GM18511 (cell line): ENCODE results near the gene CTCFL.
A peak's percentile ranks its signal among the peaks of the same experiment; 100 is the strongest.
"Not testable (repeated sequence)": the region's sequence is repeated elsewhere in the genome, so short reads cannot be mapped to it uniquely, and the experiment has no call there.

Source experiments
- ATAC-seq: cut with Tn5 transposase; IDR thresholded peaks from one replicate; pipeline ENCODE4 v1.9.1; 2021; ENCODE audit warnings: mild to moderate bottlenecking, moderate library complexity; ENCODE audit not compliant: unreplicated experiment

Gene CTCFL

GRCh38 chr20:57509665-57510237 lies 15.2 kb downstream of the CTCFL start:
- no peak for ATAC-seq

DNA sequence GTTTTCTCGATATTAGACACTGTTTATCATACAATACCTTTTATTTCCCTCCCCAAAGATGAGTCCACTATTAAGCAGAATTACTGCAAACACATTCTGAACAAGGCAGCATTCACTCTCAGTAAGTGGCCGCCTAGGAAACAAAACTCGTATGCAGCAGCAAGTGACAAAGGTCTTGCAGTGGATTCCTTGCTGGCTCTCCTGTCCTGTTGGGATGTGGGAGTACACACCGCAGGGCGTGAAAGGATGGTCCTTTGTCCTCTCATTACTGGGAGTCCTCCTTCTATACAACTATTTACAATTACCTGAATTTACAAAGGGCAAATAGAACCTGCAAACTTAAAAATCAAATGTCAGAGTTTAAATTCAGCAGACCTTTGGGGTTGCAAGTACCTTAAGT lies 16.1 kb downstream of the CTCFL start:
- ATAC-seq: no peak

- no peak for ATAC-seq
Measured at GRCh38 chr20:57508381-57508780, 16.6 kb downstream of the CTCFL start.

GRCh38 chr20:57507477-57507876 lies 17.5 kb downstream of the CTCFL start:
- no peak for ATAC-seq

DNA sequence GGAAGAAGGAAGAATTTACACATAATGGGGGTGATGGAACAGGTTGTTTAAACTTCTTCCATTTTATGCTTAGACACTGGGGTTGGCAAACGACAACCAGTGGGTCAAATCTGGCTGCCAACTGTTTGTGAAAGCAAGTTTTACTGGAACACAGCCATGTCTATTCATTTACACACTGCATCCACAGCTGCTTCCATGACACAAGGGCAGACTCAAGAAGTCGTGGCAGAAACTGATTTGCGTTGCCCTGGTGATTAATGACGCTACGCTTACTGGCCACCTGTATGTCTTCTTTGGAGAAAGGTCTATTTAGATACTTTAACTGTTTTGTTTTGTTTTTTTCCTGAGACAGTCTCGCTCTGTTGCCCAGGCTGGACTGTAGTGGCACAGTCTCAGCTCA lies 19.0 kb downstream of the CTCFL start:
- ATAC-seq: no peak

DNA sequence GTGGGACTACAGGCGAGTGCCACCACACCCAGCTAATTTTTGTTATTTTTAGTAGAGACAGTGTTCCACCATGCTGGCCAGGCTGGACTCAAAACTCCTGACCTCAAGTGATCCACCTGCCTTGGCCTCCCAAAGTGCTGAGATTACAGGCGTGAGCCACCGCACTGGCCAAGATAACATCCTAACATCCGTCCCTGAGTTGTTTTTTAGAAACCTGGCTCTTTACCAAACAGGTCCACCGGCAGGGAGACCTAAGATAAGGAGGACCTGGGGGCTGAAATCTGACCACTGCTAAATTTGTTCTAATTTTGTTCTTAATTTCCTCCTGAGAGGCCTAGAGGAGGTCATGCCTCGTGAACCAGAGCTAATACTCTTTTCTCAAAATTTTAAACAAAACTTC lies 20.5 kb downstream of the CTCFL start:
- no peak for ATAC-seq

GRCh38 chr20:57503035-57503658 lies 21.8 kb downstream of the CTCFL start:
- no peak for ATAC-seq

DNA sequence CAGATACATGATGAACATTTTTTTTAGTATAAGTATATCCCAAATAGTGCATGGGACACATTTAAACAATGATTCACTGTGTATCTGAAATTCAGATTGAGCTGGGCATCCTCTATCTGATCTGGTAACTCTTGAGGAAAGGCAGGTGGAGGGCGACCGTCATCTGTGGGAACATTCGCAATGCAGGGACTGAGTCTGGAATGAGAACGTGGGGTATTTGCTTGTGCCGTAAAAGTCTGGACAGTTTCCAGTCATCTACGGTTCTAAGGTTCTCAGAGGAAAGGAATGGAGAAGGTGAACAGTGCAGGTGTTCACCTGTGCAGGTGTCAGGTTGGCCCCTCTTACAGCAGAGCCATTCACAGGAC lies 22.6 kb downstream of the CTCFL start:
- no peak for ATAC-seq

DNA sequence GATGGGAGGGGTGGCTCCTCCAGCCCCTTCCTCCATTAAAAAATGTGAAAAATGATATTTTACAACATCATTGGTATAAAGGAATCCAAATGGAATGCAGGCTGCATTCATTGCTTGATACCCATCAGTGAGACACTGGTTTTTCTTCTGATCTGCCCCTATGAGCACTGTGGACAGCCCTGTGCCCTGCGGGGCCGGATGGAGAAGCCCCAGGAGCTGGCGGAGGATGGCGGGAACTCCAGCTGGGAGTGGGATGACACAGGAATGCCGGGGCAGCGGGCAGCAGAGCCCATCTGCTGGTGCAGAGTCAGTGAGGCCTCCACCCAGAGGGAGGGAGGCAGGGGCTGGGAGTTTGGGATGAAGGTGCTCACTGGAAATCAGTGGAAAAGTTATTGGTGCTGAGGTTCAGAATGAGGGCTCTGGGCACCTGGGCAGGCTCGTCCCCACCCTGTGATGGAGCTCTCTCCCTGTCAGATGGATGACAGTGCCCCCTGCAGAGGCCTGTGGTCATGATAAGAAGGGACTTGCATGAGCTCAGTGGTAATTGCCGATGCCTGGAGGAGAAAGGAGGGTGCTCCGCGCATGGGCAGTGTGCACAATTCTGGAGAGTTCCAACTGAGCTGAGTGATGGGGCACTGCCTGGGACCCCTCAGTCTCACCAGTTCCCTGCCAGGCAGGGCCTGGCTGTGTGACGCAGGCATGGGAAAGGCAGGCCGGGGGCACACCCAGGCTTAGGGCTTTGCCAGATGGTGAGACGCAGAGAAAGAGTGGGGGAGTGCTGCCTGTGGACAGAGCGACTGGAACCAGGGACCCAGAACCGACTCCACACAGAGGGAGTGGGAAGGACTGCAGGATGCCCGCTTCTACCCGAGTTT lies 23.2 kb downstream of the CTCFL start:
- no peak for ATAC-seq

GRCh38 chr20:57500962-57501361 lies 24.0 kb downstream of the CTCFL start:
- ATAC-seq: no peak

DNA sequence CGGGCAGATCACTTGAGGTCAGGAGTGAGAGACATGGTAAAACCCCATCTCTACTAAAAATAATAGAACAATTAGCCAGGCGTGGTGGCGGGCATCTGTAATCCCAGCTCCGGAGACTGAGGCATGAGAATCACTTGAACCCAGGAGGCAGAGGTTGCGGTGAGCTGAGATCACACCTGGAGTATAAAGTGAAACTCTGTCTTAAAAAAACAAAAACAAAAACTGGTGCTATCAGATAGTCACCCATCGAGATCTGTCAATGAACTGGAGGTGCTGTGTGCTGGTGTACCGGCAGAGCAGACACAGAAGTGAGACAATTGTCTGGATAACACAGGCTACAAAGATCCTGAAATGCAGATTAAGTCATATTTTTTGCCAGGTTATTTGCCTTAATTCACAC lies 24.7 kb downstream of the CTCFL start:
- ATAC-seq: no peak

GRCh38 chr20:57499676-57500075 lies 25.3 kb downstream of the CTCFL start:
- no peak for ATAC-seq

DNA sequence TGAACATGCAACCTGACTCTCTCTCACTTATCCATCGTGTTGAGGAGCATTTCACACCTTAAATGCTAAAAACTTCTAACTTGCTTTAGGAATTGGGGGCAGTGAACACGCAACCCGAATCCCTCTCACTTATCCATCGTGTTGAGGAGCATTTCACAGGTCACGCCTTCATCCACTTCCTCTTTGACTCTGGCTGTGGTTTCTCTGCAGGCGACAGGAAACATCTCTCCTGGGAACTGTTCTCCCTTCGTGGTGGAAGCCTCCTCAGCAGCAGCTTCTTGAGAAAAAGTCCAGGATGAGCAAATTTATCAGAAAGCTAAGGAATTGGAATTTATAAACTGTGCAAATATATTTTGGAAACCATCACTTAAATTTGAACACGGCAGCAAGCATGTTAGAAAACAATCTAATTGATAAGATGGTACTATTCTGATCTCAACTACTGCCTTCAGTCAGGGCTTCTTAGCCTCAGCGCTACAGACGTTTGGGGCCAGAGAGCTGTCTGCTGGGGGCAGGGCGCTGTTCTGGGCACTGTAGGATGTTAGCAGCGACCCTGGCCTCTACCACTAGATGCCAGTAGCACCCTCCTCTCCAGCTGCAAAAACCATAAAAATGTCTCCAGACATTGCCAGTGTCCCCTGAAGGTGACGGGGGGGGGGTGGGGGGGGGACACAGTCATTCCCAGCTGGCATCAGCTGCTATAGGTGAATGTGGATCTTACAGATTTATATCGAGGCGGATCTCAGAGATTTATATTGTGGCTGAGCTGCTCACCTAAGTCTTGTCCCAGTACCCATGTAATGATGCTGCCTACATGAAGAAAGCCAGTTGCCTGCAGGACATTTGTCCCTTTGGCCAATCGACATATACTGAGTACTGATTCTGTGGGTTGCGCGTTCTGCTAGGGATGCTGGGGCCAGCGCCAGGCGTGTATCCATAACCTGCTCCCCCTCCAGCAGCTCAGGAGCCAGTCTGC lies 26.2 kb downstream of the CTCFL start:
- ATAC-seq: peak; percentile 77

- no peak for ATAC-seq
Measured at GRCh38 chr20:57496592-57496991, 28.3 kb downstream of the CTCFL start.

- no peak for ATAC-seq
Measured at GRCh38 chr20:57495978-57496377, 29.0 kb downstream of the CTCFL start.

DNA sequence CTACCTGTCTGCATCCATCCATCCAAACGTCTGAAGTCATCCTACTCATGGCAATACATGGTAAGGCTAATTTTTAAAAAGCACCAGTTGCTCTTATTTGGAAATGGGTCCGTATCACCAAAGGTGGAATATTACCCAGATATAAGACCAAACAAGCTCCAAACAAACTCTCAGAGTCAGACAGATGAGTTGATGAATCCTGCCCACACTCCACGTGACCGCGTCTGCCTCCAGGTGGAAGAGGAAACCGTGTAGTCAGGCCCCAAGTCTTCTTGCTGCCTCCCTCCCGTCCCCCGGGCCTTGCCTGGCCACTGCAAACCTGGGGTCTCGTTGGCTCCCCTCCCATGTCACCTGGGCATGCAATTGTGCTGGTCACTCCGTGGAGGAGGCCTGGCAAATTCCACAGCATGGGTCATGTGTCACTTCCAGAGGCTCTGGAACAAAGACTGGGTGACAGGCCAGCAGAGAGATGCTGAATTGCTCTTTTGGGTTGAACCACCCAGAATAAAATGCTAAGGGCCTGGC lies 31.8 kb downstream of the CTCFL start:
- no peak for ATAC-seq

DNA sequence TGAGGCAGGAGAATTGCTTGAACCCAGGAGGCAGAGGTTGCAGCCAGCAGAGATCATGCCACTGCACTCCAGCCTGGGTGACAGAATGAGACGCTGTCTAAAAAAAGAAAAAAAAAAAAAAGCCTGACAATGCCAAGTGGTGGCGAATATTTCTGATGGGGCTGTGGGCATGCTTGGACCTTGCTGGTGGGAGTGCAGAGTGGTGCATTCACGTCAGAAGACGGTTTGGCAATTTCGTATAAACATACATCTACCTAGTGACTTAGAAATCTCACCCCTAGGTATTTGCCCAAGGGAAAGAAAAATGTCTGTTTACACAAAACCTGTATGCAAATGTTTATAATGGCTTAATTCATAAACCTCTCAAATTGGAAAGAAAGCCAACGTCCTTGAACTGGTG lies 33.6 kb downstream of the CTCFL start:
- ATAC-seq: no peak

DNA sequence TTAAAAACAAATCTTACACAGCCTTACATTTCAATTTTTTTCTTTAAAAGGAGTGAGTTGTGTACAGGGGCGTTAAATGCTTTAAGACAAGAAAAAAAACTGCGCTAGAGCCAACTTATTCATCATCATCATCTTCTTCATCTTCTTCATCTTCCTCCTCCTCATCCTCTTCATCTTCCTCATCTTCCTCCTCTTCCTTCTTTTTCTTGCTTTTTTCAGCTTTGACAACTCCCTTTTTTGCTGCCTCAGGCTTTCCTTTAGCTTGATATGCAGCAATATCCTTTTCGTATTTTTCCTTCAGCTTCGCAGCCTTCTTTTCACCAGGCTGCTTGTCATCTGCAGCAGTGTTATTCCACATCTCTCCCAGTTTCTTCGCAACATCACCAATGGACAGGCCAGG lies 36.7 kb downstream of the CTCFL start:
- not testable (repeated sequence) for ATAC-seq

DNA sequence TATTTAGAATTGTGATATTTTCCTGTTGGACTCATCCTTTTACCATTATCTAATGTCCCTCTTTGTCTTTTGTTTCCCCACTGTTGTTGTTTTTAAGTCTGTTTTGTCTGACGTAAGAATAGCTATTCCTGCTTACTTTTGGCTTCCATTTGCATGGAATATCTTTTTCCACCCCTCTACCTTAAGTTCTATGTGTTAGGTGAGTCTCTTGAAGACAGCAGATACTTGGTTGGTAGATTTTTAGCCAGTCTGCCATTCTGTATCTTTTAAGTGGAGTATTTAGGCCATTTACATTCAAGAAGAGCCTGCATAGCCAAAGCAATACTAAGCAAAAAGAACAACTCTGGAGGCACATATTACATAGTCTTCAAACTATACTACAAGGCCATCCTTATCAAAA lies 39.2 kb downstream of the CTCFL start:
- no peak for ATAC-seq

DNA sequence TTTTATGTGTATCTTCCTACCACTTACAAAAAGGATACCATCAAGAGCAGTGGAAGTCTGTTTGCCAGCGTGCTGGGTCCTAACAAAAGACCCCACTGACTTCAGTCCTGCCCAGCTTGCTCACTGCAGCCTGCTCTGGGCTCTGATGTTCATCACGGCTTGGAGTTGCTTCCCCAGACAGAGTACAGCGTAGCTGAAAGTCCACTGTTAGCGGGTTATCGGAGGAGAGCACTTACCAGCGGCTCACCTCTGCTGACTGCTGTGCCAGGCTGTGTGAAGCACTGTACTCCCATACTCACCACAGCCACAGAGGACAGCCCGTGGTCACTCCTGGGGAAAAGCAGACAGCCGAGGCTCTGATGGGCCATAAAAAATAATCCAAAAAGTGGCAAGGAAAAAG lies 40.2 kb downstream of the CTCFL start:
- no peak for ATAC-seq
